WTC11 (cell line): ENCODE data around the gene COL20A1. TPM values are rescaled to one million over a fixed set of nuclear protein-coding genes. Genes with fewer than 3 reads are reported as not detected.

Source experiments
- ATAC-seq: fragments of 200-7000 bp; cut with Tn5 transposase; 2 replicates; pipeline ENCODE4 v1.10.0; 2021; ENCODE audit warnings: mild to moderate bottlenecking, moderate library complexity
- CTCF ChIA-PET: fragments of 300-600 bp; sonication (Branson Sonifier 250); formaldehyde crosslinking; loops from one replicate; lab custom pipeline; 2021; ENCODE audit warnings: antibody characterized with exemption; lab: Charles Lee
- POLR2A ChIA-PET: fragments of 350-600 bp; sonication (Branson Sonifier 250); formaldehyde crosslinking; loops from one replicate; lab custom pipeline; 2021; ENCODE audit warnings: antibody characterized with exemption; lab: Charles Lee
- DNase-seq: peaks from one replicate; pipeline ENCODE4 v3.0.0; 2021; ENCODE audit warnings: low spot score
- H3K27ac Mint-ChIP-seq: 2 replicates; pipeline ENCODE4 v1.8.0; 2021; ENCODE audit warnings: mixed read lengths
- H3K27me3 Mint-ChIP-seq: 2 replicates; pipeline ENCODE4 v1.8.0; 2021; ENCODE audit warnings: low read depth, mild to moderate bottlenecking, moderate library complexity, mixed read lengths
- H3K36me3 Mint-ChIP-seq: 2 replicates; pipeline ENCODE4 v1.8.0; 2021; ENCODE audit warnings: mixed read lengths
- H3K4me1 Mint-ChIP-seq: 2 replicates; pipeline ENCODE4 v1.8.0; 2022; ENCODE audit warnings: mixed read lengths
- H3K4me3 Mint-ChIP-seq: 2 replicates; pipeline ENCODE4 v1.8.0; 2021; ENCODE audit warnings: mild to moderate bottlenecking, moderate library complexity, mixed read lengths
- H3K9me3 Mint-ChIP-seq: 2 replicates; pipeline ENCODE4 v1.8.0; 2021; ENCODE audit warnings: mixed read lengths
- AFF4 ChIP-seq: sonication (generic); formaldehyde crosslinking; IDR thresholded peaks from 2 replicates; pipeline ENCODE4 v1.8.1; 2023; ENCODE audit warnings: mild to moderate bottlenecking, missing genetic modification reagents, borderline replicate concordance
- ATF2 ChIP-seq: sonication (generic); formaldehyde crosslinking; IDR thresholded peaks from 2 replicates; pipeline ENCODE4 v1.8.1; 2022; ENCODE audit warnings: low read depth, missing genetic modification reagents, borderline replicate concordance
- CBFB ChIP-seq: sonication (generic); formaldehyde crosslinking; IDR thresholded peaks from 2 replicates; pipeline ENCODE4 v1.8.1; 2022; ENCODE audit warnings: mild to moderate bottlenecking, low read depth, missing genetic modification reagents
- CREM ChIP-seq: sonication (generic); formaldehyde crosslinking; IDR thresholded peaks from 2 replicates; pipeline ENCODE4 v1.8.1; 2022; ENCODE audit warnings: mild to moderate bottlenecking, missing genetic modification reagents, moderate library complexity
- E2F5 ChIP-seq: sonication (generic); formaldehyde crosslinking; IDR thresholded peaks from 2 replicates; pipeline ENCODE4 v1.8.1; 2022; ENCODE audit warnings: mild to moderate bottlenecking, moderate library complexity, missing genetic modification reagents
- FOXP4 ChIP-seq: sonication (generic); formaldehyde crosslinking; IDR thresholded peaks from 2 replicates; pipeline ENCODE4 v1.8.0; 2022; ENCODE audit warnings: mild to moderate bottlenecking, missing genetic modification reagents
- GTF2I ChIP-seq: fragments of 250-450 bp; sonication (Bioruptor Pico); conservative IDR thresholded peaks from 2 replicates; pipeline ENCODE4 v1.4.0; 2021; ENCODE audit warnings: mild to moderate bottlenecking
- HMGA2 ChIP-seq: fragments of 250-450 bp; sonication (Bioruptor Pico); IDR thresholded peaks from 2 replicates; pipeline ENCODE4 v1.4.0; 2021; ENCODE audit warnings: mild to moderate bottlenecking, moderate library complexity
- IRF1 ChIP-seq: sonication (generic); formaldehyde crosslinking; IDR thresholded peaks from 2 replicates; pipeline ENCODE4 v1.8.0; 2023; ENCODE audit warnings: missing genetic modification reagents
- NR2C2 ChIP-seq: sonication (generic); formaldehyde crosslinking; IDR thresholded peaks from 2 replicates; pipeline ENCODE4 v1.8.0; 2022; ENCODE audit warnings: mild to moderate bottlenecking, missing genetic modification reagents
- NR3C1 ChIP-seq: sonication (generic); formaldehyde crosslinking; conservative IDR thresholded peaks from 2 replicates; pipeline ENCODE4 v1.8.1; 2023; ENCODE audit warnings: low read depth, mild to moderate bottlenecking, missing genetic modification reagents
- RORB ChIP-seq: fragments of 250-450 bp; sonication (Bioruptor Pico); IDR thresholded peaks from 2 replicates; pipeline ENCODE4 v1.9.0; 2021; ENCODE audit warnings: mild to moderate bottlenecking
- TEAD1 ChIP-seq: sonication (generic); formaldehyde crosslinking; IDR thresholded peaks from 2 replicates; pipeline ENCODE4 v1.8.0; 2022; ENCODE audit warnings: mild to moderate bottlenecking, missing genetic modification reagents
- ZNF219 ChIP-seq: sonication (generic); formaldehyde crosslinking; IDR thresholded peaks from 2 replicates; pipeline ENCODE4 v1.8.0; 2023; ENCODE audit warnings: missing genetic modification reagents, mild to moderate bottlenecking, borderline replicate concordance
- ZNF232 ChIP-seq: sonication (generic); formaldehyde crosslinking; IDR thresholded peaks from 2 replicates; pipeline ENCODE4 v1.8.0; 2022; ENCODE audit warnings: mild to moderate bottlenecking, missing genetic modification reagents
- ZNF416 ChIP-seq: fragments of 250-450 bp; sonication (Bioruptor Pico); IDR thresholded peaks from 2 replicates; pipeline ENCODE4 v1.9.0; 2021; ENCODE audit warnings: mild to moderate bottlenecking, inconsistent platforms
- ZNF423 ChIP-seq: fragments of 250-450 bp; sonication (Bioruptor Pico); IDR thresholded peaks from 2 replicates; pipeline ENCODE4 v2.1.2; 2022; ENCODE audit warnings: mild to moderate bottlenecking, moderate library complexity
- total RNA-seq: library from RNA; stranded (reverse); gene quantifications from 3 replicates; pipeline ENCODE4 v1.2.3, GENCODE V29; 2021
- TF ChIP-seq, protein P1 (sequence below): sonication (generic); formaldehyde crosslinking; IDR thresholded peaks from 2 replicates; pipeline ENCODE4 v1.8.1; 2023; ENCODE audit warnings: mild to moderate bottlenecking, missing genetic modification reagents
- TF ChIP-seq, protein P2 (sequence below): fragments of 250-450 bp; sonication (Bioruptor Pico); IDR thresholded peaks from 2 replicates; pipeline ENCODE4 v1.8.0; 2021; ENCODE audit warnings: mild to moderate bottlenecking
- TF ChIP-seq, protein P3 (sequence below): fragments of 200-600 bp; IDR thresholded peaks from 2 replicates; pipeline ENCODE4 v1.8.0; 2022; ENCODE audit warnings: antibody characterized with exemption

COL20A1 gene
- total RNA-seq, 1 experiment from 2014 or later: 1.3 TPM

DNA sequence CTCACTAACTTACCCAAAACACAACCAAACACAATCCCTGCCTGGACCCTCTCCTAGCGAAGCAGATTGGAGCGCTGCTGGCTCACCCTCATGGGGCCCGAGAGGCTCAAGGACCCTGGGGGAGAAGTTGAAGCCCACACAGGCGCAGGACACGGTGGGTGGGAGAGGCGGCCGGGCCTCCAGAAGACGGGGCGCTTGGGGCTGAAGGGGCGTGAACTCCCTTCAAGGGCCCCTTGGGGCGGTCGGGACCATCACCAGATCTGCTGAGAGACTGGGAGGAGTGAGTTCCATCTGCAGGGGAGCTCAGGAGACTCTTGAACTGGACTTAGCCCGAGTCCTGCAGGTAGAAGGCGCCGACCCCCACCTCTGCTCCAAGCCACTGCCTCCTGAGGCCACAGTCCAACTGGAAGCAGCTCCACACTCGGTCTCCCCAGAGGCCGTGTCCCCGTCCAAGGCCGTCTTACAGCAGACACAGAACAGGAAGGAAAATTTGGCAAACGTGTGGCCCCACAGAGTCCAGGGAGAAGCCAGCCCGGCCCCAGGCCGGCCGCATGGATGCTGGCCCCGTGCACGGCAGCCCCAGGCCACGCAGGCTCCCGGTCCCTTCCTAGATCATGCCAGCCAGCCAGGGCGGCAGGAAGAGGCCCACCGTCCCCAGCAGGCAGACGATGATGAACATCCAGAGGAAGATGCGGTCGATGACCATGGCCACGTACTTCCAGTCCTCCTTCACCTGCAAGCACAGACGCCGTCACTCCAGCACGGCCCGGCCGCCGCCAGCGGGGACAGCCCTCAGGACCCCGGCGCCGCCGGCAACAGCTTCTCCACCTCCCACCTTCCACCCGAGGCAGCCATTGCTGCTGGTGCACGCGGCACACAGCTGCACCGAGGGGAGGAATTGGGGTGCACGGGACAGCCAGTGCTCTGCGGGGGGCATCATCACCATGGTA is 53.4 kb downstream of the COL20A1 start (continued):
- TF ChIP-seq, protein P1, sequence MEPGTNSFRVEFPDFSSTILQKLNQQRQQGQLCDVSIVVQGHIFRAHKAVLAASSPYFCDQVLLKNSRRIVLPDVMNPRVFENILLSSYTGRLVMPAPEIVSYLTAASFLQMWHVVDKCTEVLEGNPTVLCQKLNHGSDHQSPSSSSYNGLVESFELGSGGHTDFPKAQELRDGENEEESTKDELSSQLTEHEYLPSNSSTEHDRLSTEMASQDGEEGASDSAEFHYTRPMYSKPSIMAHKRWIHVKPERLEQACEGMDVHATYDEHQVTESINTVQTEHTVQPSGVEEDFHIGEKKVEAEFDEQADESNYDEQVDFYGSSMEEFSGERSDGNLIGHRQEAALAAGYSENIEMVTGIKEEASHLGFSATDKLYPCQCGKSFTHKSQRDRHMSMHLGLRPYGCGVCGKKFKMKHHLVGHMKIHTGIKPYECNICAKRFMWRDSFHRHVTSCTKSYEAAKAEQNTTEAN (CRISPR knock-in tag): no peak
- TF ChIP-seq ZNF219: no peak
- TF ChIP-seq NR3C1: no peak
- TF ChIP-seq FOXP4 (CRISPR knock-in tag): no peak
- no peak for TF ChIP-seq ZNF232 (CRISPR knock-in tag)
- no peak for TF ChIP-seq CREM
- TF ChIP-seq ZNF423 (CRISPR knock-in tag): no peak
- no peak for TF ChIP-seq HMGA2 (CRISPR knock-in tag)
- TF ChIP-seq ATF2 (CRISPR knock-in tag): no peak
- no peak for TF ChIP-seq ZNF416 (CRISPR knock-in tag)
- no peak for TF ChIP-seq TEAD1 (CRISPR knock-in tag)
- TF ChIP-seq, protein P2, sequence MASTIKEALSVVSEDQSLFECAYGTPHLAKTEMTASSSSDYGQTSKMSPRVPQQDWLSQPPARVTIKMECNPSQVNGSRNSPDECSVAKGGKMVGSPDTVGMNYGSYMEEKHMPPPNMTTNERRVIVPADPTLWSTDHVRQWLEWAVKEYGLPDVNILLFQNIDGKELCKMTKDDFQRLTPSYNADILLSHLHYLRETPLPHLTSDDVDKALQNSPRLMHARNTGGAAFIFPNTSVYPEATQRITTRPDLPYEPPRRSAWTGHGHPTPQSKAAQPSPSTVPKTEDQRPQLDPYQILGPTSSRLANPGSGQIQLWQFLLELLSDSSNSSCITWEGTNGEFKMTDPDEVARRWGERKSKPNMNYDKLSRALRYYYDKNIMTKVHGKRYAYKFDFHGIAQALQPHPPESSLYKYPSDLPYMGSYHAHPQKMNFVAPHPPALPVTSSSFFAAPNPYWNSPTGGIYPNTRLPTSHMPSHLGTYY (CRISPR knock-in tag): no peak

- H3K36me3 Mint-ChIP-seq: peaks cover 2% of the 10 kb centered on the region; the same call in 1 of the 2 replicates
- H3K4me3 Mint-ChIP-seq: no peak overlapping the region
- H3K4me1 Mint-ChIP-seq: peaks cover 2% of the 10 kb centered on the region
- CTCF ChIA-PET: interaction anchor here (1.5 to 4.0 kb wide), 2 partner anchors 35 to 66 kb away, joined by 3 to 18 read pairs; no protein-coding TSS in a partner anchor
- DNase-seq: no peak
- no peak overlapping the region for H3K27ac Mint-ChIP-seq
- ATAC-seq: no peak
- POLR2A ChIA-PET: interaction anchor here (1.1 kb wide), 1 partner anchor 35 kb away, joined by 3 read pairs; no protein-coding TSS in a partner anchor
- peaks cover 11% of the 10 kb centered on the region for H3K9me3 Mint-ChIP-seq
- H3K27me3 Mint-ChIP-seq: no peaks in the 10 kb centered on the region
- no peak for TF ChIP-seq IRF1 (CRISPR knock-in tag)
- no peak for TF ChIP-seq CBFB
- TF ChIP-seq GTF2I (CRISPR knock-in tag): no peak
- TF ChIP-seq E2F5 (CRISPR knock-in tag): no peak
- no peak for TF ChIP-seq AFF4
- TF ChIP-seq RORB: no peak
- no peak for TF ChIP-seq ZNF416 (CRISPR knock-in tag)
- TF ChIP-seq, protein P3, sequence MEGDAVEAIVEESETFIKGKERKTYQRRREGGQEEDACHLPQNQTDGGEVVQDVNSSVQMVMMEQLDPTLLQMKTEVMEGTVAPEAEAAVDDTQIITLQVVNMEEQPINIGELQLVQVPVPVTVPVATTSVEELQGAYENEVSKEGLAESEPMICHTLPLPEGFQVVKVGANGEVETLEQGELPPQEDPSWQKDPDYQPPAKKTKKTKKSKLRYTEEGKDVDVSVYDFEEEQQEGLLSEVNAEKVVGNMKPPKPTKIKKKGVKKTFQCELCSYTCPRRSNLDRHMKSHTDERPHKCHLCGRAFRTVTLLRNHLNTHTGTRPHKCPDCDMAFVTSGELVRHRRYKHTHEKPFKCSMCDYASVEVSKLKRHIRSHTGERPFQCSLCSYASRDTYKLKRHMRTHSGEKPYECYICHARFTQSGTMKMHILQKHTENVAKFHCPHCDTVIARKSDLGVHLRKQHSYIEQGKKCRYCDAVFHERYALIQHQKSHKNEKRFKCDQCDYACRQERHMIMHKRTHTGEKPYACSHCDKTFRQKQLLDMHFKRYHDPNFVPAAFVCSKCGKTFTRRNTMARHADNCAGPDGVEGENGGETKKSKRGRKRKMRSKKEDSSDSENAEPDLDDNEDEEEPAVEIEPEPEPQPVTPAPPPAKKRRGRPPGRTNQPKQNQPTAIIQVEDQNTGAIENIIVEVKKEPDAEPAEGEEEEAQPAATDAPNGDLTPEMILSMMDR: no peak
- TF ChIP-seq NR2C2 (CRISPR knock-in tag): no peak
These were observed 54.2 kb downstream of the COL20A1 start for GRCh38 chr20:63347081-63347741.
